Left ventricle myocardium inferior (tissue), 1 donor: ENCODE measurements around the gene RFFL. TPM values are rescaled to one million over a fixed set of nuclear protein-coding genes. Genes with fewer than 3 reads are reported as not detected.

Source experiments
- DNase-seq: peaks from one replicate; pipeline ENCODE4 v3.0.0-alpha.2; 2020
- H3K27ac ChIP-seq: fragments of 200-600 bp; replicated peaks from 2 replicates; pipeline ENCODE4 v1.8.0; 2021
- H3K27me3 ChIP-seq: fragments of 200-600 bp; 2 replicates; pipeline ENCODE4 v1.8.0; 2021; ENCODE audit warnings: low read depth
- H3K36me3 ChIP-seq: fragments of 200-600 bp; 2 replicates; pipeline ENCODE4 v1.8.0; 2021
- H3K4me1 ChIP-seq: fragments of 200-600 bp; 2 replicates; pipeline ENCODE4 v1.8.0; 2021
- H3K4me3 ChIP-seq: fragments of 200-600 bp; 2 replicates; pipeline ENCODE4 v1.8.0; 2021; ENCODE audit warnings: mild to moderate bottlenecking, moderate library complexity
- H3K9me3 ChIP-seq: fragments of 200-600 bp; replicated peaks from 2 replicates; pipeline ENCODE4 v1.8.0; 2021
- intact Hi-C: fragments of 100-400 bp; cut with micrococcal nuclease; formaldehyde crosslinking; loops from one replicate; pipeline ENCODE4 v1.11.0; 2022
- total RNA-seq: library from RNA; stranded (reverse); fragmentation: NEBNext Ultra II Directional; extraction: Animal tissue kit (Norgen Biotek cat#: 25700); gene quantifications from one replicate; pipeline ENCODE4 v1.2.1, GENCODE V29; 2021
- TF ChIP-seq, protein P1 (sequence below): fragments of 200-600 bp; IDR thresholded peaks from 2 replicates; pipeline ENCODE4 v1.8.0; 2021; ENCODE audit warnings: antibody characterized with exemption, mild to moderate bottlenecking, borderline replicate concordance
- donor health status: DM: no; HTN: yes; CAD: no; lungs with severe emphysema.

Gene RFFL
- total RNA-seq, 1 donor from 2014 or later: 10.1 TPM

DNA sequence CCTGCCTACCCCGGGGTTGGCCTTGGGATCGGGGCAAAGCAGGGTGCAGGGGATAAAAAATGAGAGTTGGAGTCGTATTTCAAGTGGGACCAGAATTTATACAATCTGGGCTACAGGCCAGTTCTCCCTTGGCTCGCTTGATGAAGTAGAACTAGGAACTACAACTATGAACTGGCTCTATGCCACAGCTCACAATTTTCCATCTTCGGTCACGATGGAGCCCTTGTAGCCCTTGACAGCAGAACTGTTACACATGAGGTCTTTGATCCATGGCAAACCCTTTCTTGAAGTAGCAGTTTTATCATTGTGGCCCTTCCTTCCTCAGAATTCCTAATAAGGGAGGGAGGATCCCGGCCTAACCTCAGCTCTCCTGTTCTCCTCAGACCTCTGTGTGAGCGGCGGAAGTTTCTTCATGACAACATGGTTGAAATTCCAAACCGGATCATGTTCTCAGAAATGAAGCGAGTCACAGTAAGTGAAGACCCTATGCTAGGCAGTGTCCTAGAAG is 66.1 kb downstream of the RFFL start:
- H3K36me3 ChIP-seq: peaks cover 69% of the 10 kb centered on the region
- H3K4me1 ChIP-seq: peaks cover 32% of the 10 kb centered on the region
- intact Hi-C loops: loop anchor here (10.0 kb wide), 1 partner anchor 127 kb away; the partner anchor contains the start of gene FNDC8
- H3K4me3 ChIP-seq: no peak overlapping the region
- peak overlapping the region; percentile 63 for H3K27ac ChIP-seq
- H3K9me3 ChIP-seq: no peaks in the 10 kb centered on the region
- TF ChIP-seq, protein P1, sequence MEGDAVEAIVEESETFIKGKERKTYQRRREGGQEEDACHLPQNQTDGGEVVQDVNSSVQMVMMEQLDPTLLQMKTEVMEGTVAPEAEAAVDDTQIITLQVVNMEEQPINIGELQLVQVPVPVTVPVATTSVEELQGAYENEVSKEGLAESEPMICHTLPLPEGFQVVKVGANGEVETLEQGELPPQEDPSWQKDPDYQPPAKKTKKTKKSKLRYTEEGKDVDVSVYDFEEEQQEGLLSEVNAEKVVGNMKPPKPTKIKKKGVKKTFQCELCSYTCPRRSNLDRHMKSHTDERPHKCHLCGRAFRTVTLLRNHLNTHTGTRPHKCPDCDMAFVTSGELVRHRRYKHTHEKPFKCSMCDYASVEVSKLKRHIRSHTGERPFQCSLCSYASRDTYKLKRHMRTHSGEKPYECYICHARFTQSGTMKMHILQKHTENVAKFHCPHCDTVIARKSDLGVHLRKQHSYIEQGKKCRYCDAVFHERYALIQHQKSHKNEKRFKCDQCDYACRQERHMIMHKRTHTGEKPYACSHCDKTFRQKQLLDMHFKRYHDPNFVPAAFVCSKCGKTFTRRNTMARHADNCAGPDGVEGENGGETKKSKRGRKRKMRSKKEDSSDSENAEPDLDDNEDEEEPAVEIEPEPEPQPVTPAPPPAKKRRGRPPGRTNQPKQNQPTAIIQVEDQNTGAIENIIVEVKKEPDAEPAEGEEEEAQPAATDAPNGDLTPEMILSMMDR: no peak
- H3K27me3 ChIP-seq: no peaks in the 10 kb centered on the region
- DNase-seq: no peak

DNA sequence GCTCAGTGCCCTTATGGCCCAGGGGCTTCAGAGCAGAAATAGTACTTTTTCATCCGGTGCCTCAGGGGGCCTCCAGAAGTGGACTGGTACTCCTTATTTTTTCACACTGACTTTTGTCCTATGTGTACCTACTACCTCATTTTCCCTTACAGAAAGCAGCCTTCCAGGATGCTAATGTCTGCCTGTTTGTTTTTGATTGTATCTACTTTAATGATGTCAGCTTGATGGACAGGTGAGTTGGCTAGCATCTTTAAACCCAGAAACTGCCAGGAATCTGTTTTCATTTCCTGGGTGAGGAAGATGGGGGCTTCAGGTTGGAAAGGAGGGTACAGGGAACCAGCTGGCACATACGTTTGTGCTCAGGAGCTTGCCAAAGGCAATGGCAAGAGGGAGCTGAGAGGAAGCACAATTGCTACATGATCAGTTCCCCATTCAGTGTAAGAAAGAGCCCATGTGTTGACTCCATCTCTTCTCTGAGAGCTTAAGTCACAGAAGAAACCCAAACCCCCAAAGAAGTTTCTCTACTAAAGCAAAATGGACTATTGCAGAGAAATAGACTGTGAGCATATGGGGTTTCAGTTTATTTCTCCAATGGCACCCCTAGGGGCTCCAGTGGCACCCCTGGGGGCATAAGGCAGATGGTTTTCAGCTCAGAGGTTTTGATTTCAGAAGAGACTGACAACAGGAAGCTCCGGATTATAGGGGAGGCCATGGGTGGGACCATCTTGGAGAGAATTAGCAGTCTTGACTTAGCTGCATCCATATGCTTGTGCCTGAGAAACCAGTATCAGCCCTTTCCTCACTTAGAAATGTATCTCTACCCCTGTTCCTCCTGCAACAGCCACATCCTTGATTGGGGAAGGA is 66.9 kb downstream of the RFFL start:
- Histone ChIP-seq H3K4me1 (peaks cover 27% of the 10 kb centered on the region), H3K4me3 (no peak overlapping the region), H3K27me3 (no peaks in the 10 kb centered on the region), H3K9me3 (no peaks in the 10 kb centered on the region), H3K36me3 (peaks cover 68% of the 10 kb centered on the region), H3K27ac (peak overlapping the region; percentile 63)
- no peak for DNase-seq
- TF ChIP-seq, protein P1: no peak
- intact Hi-C loops: loop anchor here (10.0 kb wide), 1 partner anchor 128 kb away; the partner anchor contains the start of gene FNDC8

- H3K4me3 ChIP-seq: no peak overlapping the region
- no peak for DNase-seq
- no peaks in the 10 kb centered on the region for H3K27me3 ChIP-seq
- H3K27ac ChIP-seq: no peak overlapping the region
- H3K9me3 ChIP-seq: no peaks in the 10 kb centered on the region
- H3K36me3 ChIP-seq: peaks cover 72% of the 10 kb centered on the region
- intact Hi-C loops: loop anchor here (5.0 to 10.0 kb wide), 2 partner anchors 36 to 132 kb away; partner anchors contain the start of gene FNDC8
- H3K4me1 ChIP-seq: peaks cover 25% of the 10 kb centered on the region
- TF ChIP-seq, protein P1: no peak
Observed at GRCh38 chr17:34993031-34993430, 70.5 kb downstream of the RFFL start.

- peaks cover 83% of the 10 kb centered on the region for H3K36me3 ChIP-seq
- H3K4me3 ChIP-seq: no peak overlapping the region
- no peaks in the 10 kb centered on the region for H3K27me3 ChIP-seq
- H3K27ac ChIP-seq: peak overlapping the region; percentile 49
- DNase-seq: no peak
- H3K4me1 ChIP-seq: peaks cover 12% of the 10 kb centered on the region
- TF ChIP-seq, protein P1: no peak
- intact Hi-C loops: loop anchor here (5.0 to 10.0 kb wide), 2 partner anchors 34 to 133 kb away; partner anchors contain the start of gene FNDC8
- H3K9me3 ChIP-seq: no peaks in the 10 kb centered on the region
Observed at GRCh38 chr17:34991606-34992005, 71.9 kb downstream of the RFFL start.

DNA sequence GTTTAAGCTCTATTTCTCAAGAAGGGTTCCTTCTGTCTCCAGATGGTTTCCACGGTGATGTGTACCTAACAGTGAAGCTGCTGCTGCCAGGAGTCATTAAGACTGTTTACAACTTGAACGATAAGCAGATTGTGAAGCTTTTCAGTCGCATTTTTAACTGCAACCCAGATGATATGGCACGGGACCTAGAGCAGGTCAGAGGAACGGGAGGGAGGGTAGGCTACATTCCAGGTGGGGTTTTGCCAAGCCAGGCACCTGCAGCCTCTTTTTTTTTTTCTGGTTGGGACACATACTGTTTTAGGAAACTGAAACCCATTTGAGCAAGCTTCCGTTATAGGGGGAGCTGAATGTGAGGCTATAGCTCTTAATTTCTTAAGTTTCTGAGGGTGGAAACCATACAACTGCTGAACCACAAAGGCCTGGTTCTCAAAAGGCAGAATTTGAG is 72.6 kb downstream of the RFFL start:
- H3K9me3 ChIP-seq: no peaks in the 10 kb centered on the region
- H3K36me3 ChIP-seq: peaks cover 83% of the 10 kb centered on the region
- no peaks in the 10 kb centered on the region for H3K27me3 ChIP-seq
- TF ChIP-seq, protein P1: no peak
- peak overlapping the region; percentile 49 for H3K27ac ChIP-seq
- no peak for DNase-seq
- intact Hi-C loops: loop anchor here (5.0 to 10.0 kb wide), 2 partner anchors 34 to 134 kb away; partner anchors contain the start of gene FNDC8
- no peak overlapping the region for H3K4me3 ChIP-seq
- H3K4me1 ChIP-seq: peaks cover 12% of the 10 kb centered on the region
